Heart right ventricle (tissue), 16 donors: ENCODE measurements around the gene NPHP1. TPM values are rescaled to one million over a fixed set of nuclear protein-coding genes. Genes with fewer than 3 reads are reported as not detected.

Source experiments
- ATAC-seq, 8 donors: fragments of 200-7000 bp; cut with Tn5 transposase; one replicate each; pipeline ENCODE4 v1.9.1; 2020; ENCODE audit warnings: mild to moderate bottlenecking in 8 of 8, moderate library complexity in 8 of 8, moderate number of reproducible peaks in 1 of 8
- DNase-seq, 2 donors: peaks; one replicate each; pipeline ENCODE4 v3.0.0-alpha.2; 2020
- H3K27ac ChIP-seq, 10 donors: fragments of 200-600 bp; sonication (generic) in 2 of 10; one replicate each; pipeline versions ENCODE4 v1.5.0 to v1.8.0; 2020 to 2022; ENCODE audit warnings: mild to moderate bottlenecking in 3 of 10
- H3K27me3 ChIP-seq, 7 donors: fragments of 200-600 bp; one replicate each; pipeline ENCODE4 v1.8.0; 2021 to 2022; ENCODE audit warnings: mild to moderate bottlenecking in 2 of 7
- H3K36me3 ChIP-seq, 9 donors: fragments of 200-600 bp; sonication (generic) in 1 of 9; one replicate each; pipeline versions ENCODE4 v1.5.0 to v1.8.0; 2020 to 2022; ENCODE audit warnings: mild to moderate bottlenecking in 2 of 9
- H3K4me1 ChIP-seq, 9 donors: fragments of 200-600 bp; sonication (generic) in 1 of 9; one replicate each; pipeline versions ENCODE4 v1.5.0 to v1.8.0; 2020 to 2022; ENCODE audit warnings: mild to moderate bottlenecking in 4 of 9
- H3K4me3 ChIP-seq, 10 donors: fragments of 200-600 bp; sonication (generic) in 2 of 10; one replicate each; pipeline versions ENCODE4 v1.5.0 to v1.8.0; 2020 to 2022; ENCODE audit warnings: mild to moderate bottlenecking in 7 of 10, moderate library complexity in 2 of 10
- H3K9me3 ChIP-seq, 11 donors: fragments of 200-600 bp in 10 of 11; sonication (generic) in 2 of 11; one replicate each; pipeline versions ENCODE4 v1.5.0 to v1.8.0; 2013 to 2022; ENCODE audit warnings: mild to moderate bottlenecking in 2 of 11, control low read depth in 1 of 11, moderate library complexity in 1 of 11
- CTCF ChIP-seq, 9 donors: fragments of 200-600 bp; sonication (generic) in 2 of 9; IDR thresholded peaks; one replicate each; pipeline versions ENCODE4 v1.5.0 to v1.8.0; 2021 to 2022; ENCODE audit warnings: antibody characterized with exemption in 9 of 9, mild to moderate bottlenecking in 5 of 9, moderate library complexity in 1 of 9
- WGBS, 2 donors: extraction: QIAGEN DNeasy Blood & Tissue Kit; methylation state at CpG; one replicate each; pipeline ENCODE4 v1.1.7; 2013; ENCODE audit warnings: inconsistent platforms in 1 of 2; 5-methylcytosine and 5-hydroxymethylcytosine counted together
- intact Hi-C, 10 donors: fragments of 100-400 bp; cut with DNase I; formaldehyde crosslinking; loops; one replicate each; pipeline versions ENCODE4 v1.11.1 to v1.14.2; 2022
- polyA plus RNA-seq, 2 donors: library from polyadenylated mRNA; stranded (reverse); fragments of 200-250 nt; gene quantifications; one replicate each; pipeline ENCODE4 v1.2.3, GENCODE V29; 2013
- total RNA-seq, 10 donors: library from RNA; stranded (reverse); fragmentation: NEBNext Ultra II Directional in 3 of 10; extraction: Animal tissue kit (Norgen Biotek cat#: 25700) in 3 of 10; gene quantifications; one replicate each; pipeline versions ENCODE4 v1.2.1 to v1.2.4, GENCODE V29; 2021 to 2023
- donor health status: Arrhythmogenic right ventricular cardiomyopathy.
- donor health status: ischemic (EF 13 %, LVEDD 7.1; RV severe dilation, severe dysfunction).
- donor health status: healthy with polysubstance abuse.
- donor health status: DM: no; HTN: yes; CAD: no.
- donor health status: DM: no; HTN: no; CAD: no.
- donor health status: ischemic (EF 25% LVEDD 6.9; RV normal size, moderate dysfunction).
- donor health status: ischemic (EF 25% LVEDD 5.7; RV mildly dilated, moderate dysfunction).
- donor health status: healthy.
- donor health status: DM: yes; HTN: yes; CAD: no.
- donor health status: Ischemic cardiomyopathy.
- donor health status: ischemic (EF 35%, LVEDD 5.7; RV mildly dilated, moderate dysfunction).
- donor health status: nonischemic (EF 11% LVEDD 7.7; RV severe dilation, severe dysfunction).
- donor health status: DM: yes; HTN: yes; CAD: no.
- donor health status: PGD.
- donor health status: ischemic (EF 29% LVEDD 5.4; RV normal size, mild dysfunction).
- donor health status: nonischemic (EF 23%, LVEDD 6.1; RV moderate dilation, normal function).

The NPHP1 gene
- total and polyA plus RNA-seq, 12 donors, result 4.4 to 9.0 (median 6.3) TPM

GRCh38 chr2:110131166-110131565 is 73.6 kb downstream of the NPHP1 start:
- Histone ChIP-seq H3K36me3 (peaks cover 0 to 19% (median 0%) of the 10 kb centered on the region in 9 donors), H3K27me3 (no peaks in the 10 kb centered on the region), H3K27ac (no peak overlapping the region), H3K4me3 (no peak overlapping the region), H3K4me1 (no peaks in the 10 kb centered on the region), H3K9me3 (peaks cover 0 to 27% (median 8%) of the 10 kb centered on the region in 11 donors)
- ATAC-seq (no peak), DNase-seq (no peak)
- WGBS, 2 donors, result 87 to 92% methylated on average over 2 of the region's 2 CpGs
- intact Hi-C loops, result no loop called here
- TF ChIP-seq CTCF (IDR thresholded peaks at IDR 0.05), result no peak

GRCh38 chr2:110130757-110131156 is 74.1 kb downstream of the NPHP1 start:
- intact Hi-C loops, result no loop called here
- ATAC-seq, result no peak
- no peak for DNase-seq
- peaks cover 0 to 19% (median 0%) of the 10 kb centered on the region in 9 donors for H3K36me3 ChIP-seq
- no peaks in the 10 kb centered on the region for H3K4me1 ChIP-seq
- H3K9me3 ChIP-seq, result peaks cover 0 to 27% (median 8%) of the 10 kb centered on the region in 11 donors
- no peak for TF ChIP-seq CTCF (IDR thresholded peaks at IDR 0.05)
- 94 to 97% methylated on average over 2 of the region's 2 CpGs for WGBS, 2 donors
- H3K27me3 ChIP-seq, result no peaks in the 10 kb centered on the region
- no peak overlapping the region for H3K4me3 ChIP-seq
- no peak overlapping the region for H3K27ac ChIP-seq

GRCh38 chr2:110126906-110127305 is 77.9 kb downstream of the NPHP1 start:
- TF ChIP-seq CTCF (IDR thresholded peaks at IDR 0.05), result no peak
- ATAC-seq (no peak), DNase-seq (no peak)
- Histone ChIP-seq H3K4me1 (no peaks in the 10 kb centered on the region), H3K27ac (no peak overlapping the region), H3K36me3 (peaks cover 0 to 7% (median 0%) of the 10 kb centered on the region in 9 donors), H3K4me3 (no peak overlapping the region), H3K9me3 (no peaks in the 10 kb centered on the region), H3K27me3 (no peaks in the 10 kb centered on the region)
- 55 to 79% methylated on average over 2 of the region's 2 CpGs for WGBS, 2 donors
- intact Hi-C loops, result no loop called here

GRCh38 chr2:110126086-110126773 is 78.6 kb downstream of the NPHP1 start:
- no peak for ATAC-seq
- Histone ChIP-seq H3K4me3 (no peak overlapping the region), H3K27me3 (no peaks in the 10 kb centered on the region), H3K36me3 (peaks cover 0 to 7% (median 0%) of the 10 kb centered on the region in 9 donors), H3K27ac (no peak overlapping the region), H3K9me3 (no peaks in the 10 kb centered on the region), H3K4me1 (peaks cover 0 to 7% (median 0%) of the 10 kb centered on the region in 9 donors)
- DNase-seq, result no peak
- 69 to 76% methylated on average over 4 of the region's 4 CpGs for WGBS, 2 donors
- TF ChIP-seq CTCF (IDR thresholded peaks at IDR 0.05), result no peak
- intact Hi-C loops, result no loop called here
